ENCODE measurements around the gene SOX6.

Gene SOX6

DNA sequence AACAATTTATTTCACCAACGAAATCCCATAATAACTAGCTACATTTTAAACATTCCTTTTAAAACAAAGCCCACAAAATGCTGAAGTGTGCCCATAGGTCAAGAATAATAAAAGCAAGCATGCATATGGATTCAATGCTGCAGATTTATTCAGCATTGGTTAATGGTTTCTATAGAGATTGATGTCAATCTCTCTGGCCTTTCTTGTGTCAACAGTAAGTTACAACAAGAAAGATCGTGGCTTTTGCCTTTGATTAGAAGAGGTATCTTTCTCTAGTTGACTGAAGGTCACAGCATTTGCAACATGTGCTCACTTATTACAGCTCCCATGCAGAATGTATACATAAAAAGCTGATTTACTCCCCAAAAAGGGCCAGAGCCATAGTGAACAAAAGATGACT is 1.4 kb upstream of the SOX6 start:
- H3K9me3 ChIP-seq: no peaks in the 10 kb centered on the region
- no peaks in the 10 kb centered on the region for H3K36me3 ChIP-seq
- no peaks in the 10 kb centered on the region for H3K27me3 ChIP-seq
- no peak overlapping the region for H3K4me3 ChIP-seq (ENCODE audit: low read depth in 1 of 2, low read length in 1 of 2)
- H3K4me1 ChIP-seq (ENCODE audit: control insufficient read depth in 1 of 2, insufficient read depth in 1 of 2, low read depth in 1 of 2, low read length in 1 of 2): no peaks in the 10 kb centered on the region
- TF ChIP-seq, protein P1, sequence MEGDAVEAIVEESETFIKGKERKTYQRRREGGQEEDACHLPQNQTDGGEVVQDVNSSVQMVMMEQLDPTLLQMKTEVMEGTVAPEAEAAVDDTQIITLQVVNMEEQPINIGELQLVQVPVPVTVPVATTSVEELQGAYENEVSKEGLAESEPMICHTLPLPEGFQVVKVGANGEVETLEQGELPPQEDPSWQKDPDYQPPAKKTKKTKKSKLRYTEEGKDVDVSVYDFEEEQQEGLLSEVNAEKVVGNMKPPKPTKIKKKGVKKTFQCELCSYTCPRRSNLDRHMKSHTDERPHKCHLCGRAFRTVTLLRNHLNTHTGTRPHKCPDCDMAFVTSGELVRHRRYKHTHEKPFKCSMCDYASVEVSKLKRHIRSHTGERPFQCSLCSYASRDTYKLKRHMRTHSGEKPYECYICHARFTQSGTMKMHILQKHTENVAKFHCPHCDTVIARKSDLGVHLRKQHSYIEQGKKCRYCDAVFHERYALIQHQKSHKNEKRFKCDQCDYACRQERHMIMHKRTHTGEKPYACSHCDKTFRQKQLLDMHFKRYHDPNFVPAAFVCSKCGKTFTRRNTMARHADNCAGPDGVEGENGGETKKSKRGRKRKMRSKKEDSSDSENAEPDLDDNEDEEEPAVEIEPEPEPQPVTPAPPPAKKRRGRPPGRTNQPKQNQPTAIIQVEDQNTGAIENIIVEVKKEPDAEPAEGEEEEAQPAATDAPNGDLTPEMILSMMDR (IDR thresholded peaks at IDR 0.05): no peak
- H3K27ac ChIP-seq: no peak overlapping the region

GRCh38 chr11:16356761-16357393 is 531 bp upstream of the SOX6 start:
- no peaks in the 10 kb centered on the region for H3K27me3 ChIP-seq
- TF ChIP-seq, protein P1 (IDR thresholded peaks at IDR 0.05): no peak
- no peaks in the 10 kb centered on the region for H3K9me3 ChIP-seq
- no peak overlapping the region for H3K4me3 ChIP-seq (ENCODE audit: low read depth in 1 of 2, low read length in 1 of 2)
- H3K27ac ChIP-seq: no peak overlapping the region
- H3K36me3 ChIP-seq: no peaks in the 10 kb centered on the region
- no peaks in the 10 kb centered on the region for H3K4me1 ChIP-seq (ENCODE audit: control insufficient read depth in 1 of 2, insufficient read depth in 1 of 2, low read depth in 1 of 2, low read length in 1 of 2)

- Histone ChIP-seq H3K4me3 (ENCODE audit: low read depth in 1 of 2, low read length in 1 of 2) (no peak overlapping the region), H3K9me3 (no peaks in the 10 kb centered on the region), H3K4me1 (ENCODE audit: control insufficient read depth in 1 of 2, insufficient read depth in 1 of 2, low read depth in 1 of 2, low read length in 1 of 2) (no peaks in the 10 kb centered on the region), H3K36me3 (no peaks in the 10 kb centered on the region), H3K27ac (no peak overlapping the region), H3K27me3 (no peaks in the 10 kb centered on the region)
- TF ChIP-seq, protein P1 (IDR thresholded peaks at IDR 0.05): no peak
Observed at GRCh38 chr11:16352707-16353106, 3.6 kb downstream of the SOX6 start.

DNA sequence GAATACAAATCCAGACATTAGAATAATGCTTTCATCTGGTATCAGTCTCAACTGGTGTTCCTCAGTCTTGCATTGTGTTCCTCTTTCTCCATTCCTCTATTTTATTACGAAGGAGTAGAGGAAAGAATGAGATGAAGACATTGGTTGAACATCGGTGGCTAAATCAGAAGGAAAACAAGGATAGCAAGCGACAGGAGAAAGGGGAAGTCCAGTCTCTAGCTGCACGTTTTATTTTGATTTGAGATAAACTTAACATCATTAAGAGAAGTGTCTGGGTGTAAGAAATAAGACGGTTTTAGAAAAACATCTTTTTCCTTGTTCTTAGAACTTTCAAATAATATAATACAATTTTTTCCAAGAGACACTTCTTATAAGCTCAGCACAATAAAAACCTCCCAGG is 6.2 kb downstream of the SOX6 start:
- H3K4me3 ChIP-seq (ENCODE audit: low read depth in 1 of 2, low read length in 1 of 2): no peak overlapping the region
- no peaks in the 10 kb centered on the region for H3K4me1 ChIP-seq (ENCODE audit: control insufficient read depth in 1 of 2, insufficient read depth in 1 of 2, low read depth in 1 of 2, low read length in 1 of 2)
- TF ChIP-seq, protein P1 (IDR thresholded peaks at IDR 0.05): no peak
- H3K27me3 ChIP-seq: no peaks in the 10 kb centered on the region
- H3K27ac ChIP-seq: no peak overlapping the region
- no peaks in the 10 kb centered on the region for H3K36me3 ChIP-seq
- H3K9me3 ChIP-seq: no peaks in the 10 kb centered on the region

DNA sequence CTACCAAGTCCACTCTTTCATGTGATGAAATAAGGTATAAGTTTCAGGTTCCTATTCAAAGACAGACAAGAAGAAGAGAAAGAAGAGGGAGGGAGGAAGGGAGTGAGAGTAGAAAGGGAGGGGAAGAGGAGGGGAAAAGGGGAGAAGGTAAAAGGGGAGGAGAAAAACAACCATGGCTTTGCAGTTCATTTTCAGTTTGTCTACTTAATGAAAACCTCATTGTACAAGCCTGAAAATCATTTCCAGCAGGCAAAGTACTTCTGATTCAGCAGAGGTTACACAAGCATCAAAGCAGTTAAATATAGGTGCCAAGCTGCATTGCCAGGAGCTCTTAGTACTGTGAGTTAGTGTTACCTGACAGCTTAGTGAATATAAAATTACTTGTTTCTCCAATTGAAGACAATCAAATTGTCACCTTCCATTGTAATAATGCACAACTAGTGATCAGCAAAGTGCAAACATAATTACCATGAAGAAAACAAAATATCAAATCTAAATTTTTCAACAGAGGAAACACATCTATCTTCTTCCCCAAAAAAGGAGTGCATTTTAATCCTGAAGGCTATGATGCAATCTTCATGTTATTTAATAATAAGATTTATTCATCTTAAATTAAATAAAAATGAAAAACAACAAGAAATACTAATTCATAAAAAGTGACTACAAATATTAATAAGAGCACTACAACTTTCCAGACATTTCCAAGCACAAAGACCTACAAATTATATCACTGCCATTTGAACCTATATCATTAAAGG is 8.2 kb downstream of the SOX6 start:
- Histone ChIP-seq H3K27me3 (no peaks in the 10 kb centered on the region), H3K27ac (no peak overlapping the region), H3K4me3 (ENCODE audit: low read depth in 1 of 2, low read length in 1 of 2) (no peak overlapping the region), H3K4me1 (ENCODE audit: control insufficient read depth in 1 of 2, insufficient read depth in 1 of 2, low read depth in 1 of 2, low read length in 1 of 2) (no peaks in the 10 kb centered on the region), H3K36me3 (no peaks in the 10 kb centered on the region), H3K9me3 (no peaks in the 10 kb centered on the region)
- TF ChIP-seq, protein P1 (IDR thresholded peaks at IDR 0.05): no peak
